Right renal cortex interstitium (tissue), 3 donors: ENCODE data around the gene CORO2A. TPM values are rescaled to one million over a fixed set of nuclear protein-coding genes. Genes with fewer than 3 reads are reported as not detected.
"Not testable (repeated sequence)": the region's sequence is repeated elsewhere in the genome, so short reads cannot be mapped to it uniquely, and the experiment has no call there.

Source experiments
- DNase-seq, 3 donors: peaks; one replicate each; pipeline ENCODE4 v3.0.0-alpha.2; 2013; ENCODE audit warnings: low read depth in 3 of 3, low spot score in 2 of 3
- polyA plus RNA-seq, 3 donors: library from polyadenylated mRNA; unstranded; fragments of 120-200 nt; gene quantifications; one replicate each; pipeline ENCODE4 v1.2.1, GENCODE V29; 2013; ENCODE audit not compliant: insufficient read length in 3 of 3

Gene CORO2A
- polyA plus RNA-seq, 3 donors, result 1.7 to 2.9 (median 2.1) TPM

GRCh38 chr9:98191671-98192502 lies 550 bp downstream of the CORO2A start:
- no peak for DNase-seq

- DNase-seq, result no peak
Measured at GRCh38 chr9:98191181-98191608, 1.2 kb downstream of the CORO2A start.

GRCh38 chr9:98190757-98191105 lies 1.7 kb downstream of the CORO2A start:
- no peak for DNase-seq

- DNase-seq, result no peak
Measured at GRCh38 chr9:98189412-98189811, 3.0 kb downstream of the CORO2A start.

GRCh38 chr9:98187926-98188325 lies 4.5 kb downstream of the CORO2A start:
- DNase-seq, result no peak

- no peak for DNase-seq
Measured at GRCh38 chr9:98186236-98186635, 6.2 kb downstream of the CORO2A start.

GRCh38 chr9:98185611-98186171 lies 6.7 kb downstream of the CORO2A start:
- no peak for DNase-seq

GRCh38 chr9:98185021-98185567 lies 7.3 kb downstream of the CORO2A start:
- DNase-seq, result no peak

GRCh38 chr9:98184326-98184725 lies 8.1 kb downstream of the CORO2A start:
- no peak for DNase-seq

GRCh38 chr9:98182889-98183599 lies 9.4 kb downstream of the CORO2A start:
- no peak for DNase-seq

- no peak for DNase-seq
Measured at GRCh38 chr9:98182069-98182820, 10.2 kb downstream of the CORO2A start.

GRCh38 chr9:98181746-98182068 lies 10.7 kb downstream of the CORO2A start:
- DNase-seq, result no peak

- no peak for DNase-seq
Measured at GRCh38 chr9:98180996-98181395, 11.4 kb downstream of the CORO2A start.

- DNase-seq, result no peak
Measured at GRCh38 chr9:98178874-98179850, 13.3 kb downstream of the CORO2A start.

- DNase-seq, result no peak
Measured at GRCh38 chr9:98176391-98177259, 15.8 kb downstream of the CORO2A start.

GRCh38 chr9:98175762-98176161 lies 16.7 kb downstream of the CORO2A start:
- no peak for DNase-seq

- DNase-seq, result no peak
Measured at GRCh38 chr9:98175028-98175569, 17.3 kb downstream of the CORO2A start.

GRCh38 chr9:98174502-98174918 lies 17.9 kb downstream of the CORO2A start:
- not testable (repeated sequence) for DNase-seq
